HepG2 (cell line): ENCODE results near the gene DNPEP. TPM values are rescaled to one million over a fixed set of nuclear protein-coding genes. Genes with fewer than 3 reads are reported as not detected.

ENCODE experiments used
- ATAC-seq: fragments of 200-7000 bp; cut with Tn5 transposase; 3 replicates; pipeline ENCODE4 v1.9.1; 2020; ENCODE audit warnings: mild to moderate bottlenecking, moderate library complexity
- BruUV-seq: library from RNA; stranded (reverse); fragments of 400-500 nt; replicated peaks from 2 replicates; lab custom pipeline; 2021; lab: Mats Ljungman, UMichigan
- CTCF ChIA-PET: fragments of 300-600 bp; formaldehyde crosslinking; extraction: SDS; loops from one replicate; lab custom pipeline; 2021; ENCODE audit warnings: low total read pairs, inconsistent platforms, low intra/inter-chr PET ratio; lab: Yijun Ruan, JAX
- POLR2A ChIA-PET: fragments of 350-600 bp; sonication (Branson Sonifier 250); formaldehyde crosslinking; loops from one replicate; lab custom pipeline; 2020; ENCODE audit warnings: antibody characterized with exemption, inconsistent platforms; lab: Yijun Ruan, JAX
- DNase-seq: peaks from one replicate; pipeline ENCODE4 v3.0.0-alpha.2; 2015; ENCODE audit warnings: low spot score
- FAIRE-seq: peaks from 3 replicates; lab custom pipeline; 2011; peaks lifted over from hg19 to GRCh38; lab: Jason Lieb, UNC
- H2AFZ ChIP-seq: one replicate; pipeline ENCODE4 v1.6.1; 2011; ENCODE audit warnings: low read length, inconsistent platforms
- H3K27ac ChIP-seq: fragments of 300-600 bp; 3 replicates; pipeline ENCODE4 v1.8.0; 2011; ENCODE audit warnings: mixed run types, mild to moderate bottlenecking, mixed read lengths, low read length, inconsistent platforms; ENCODE audit not compliant: insufficient read depth; ENCODE audit errors: extremely low read length
- H3K27me3 ChIP-seq, 2 experiments: fragments of 200-600 bp in 1 of 2; 2 replicates in 1 of 2; 3 replicates in 1 of 2; pipeline versions ENCODE4 v1.6.0 to v1.8.0; 2011; ENCODE audit warnings: low read length in 2 of 2, mild to moderate bottlenecking in 2 of 2, moderate library complexity in 2 of 2, inconsistent platforms in 1 of 2; ENCODE audit not compliant: insufficient read depth in 2 of 2, control insufficient read depth in 1 of 2
- H3K36me3 ChIP-seq, 2 experiments: fragments of 200-600 bp in 1 of 2; replicated peaks in 1 of 2; 2 replicates in 1 of 2; 3 replicates in 1 of 2; pipeline versions ENCODE4 v1.5.1 to v1.8.0; 2011; ENCODE audit warnings: low read length in 2 of 2, inconsistent platforms in 1 of 2; ENCODE audit not compliant: insufficient read depth in 2 of 2, control insufficient read depth in 1 of 2
- H3K4me1 ChIP-seq: 2 replicates; pipeline ENCODE4 v1.5.1; 2012; ENCODE audit warnings: low read length, inconsistent platforms; ENCODE audit not compliant: insufficient read depth
- H3K4me2 ChIP-seq: 2 replicates; pipeline ENCODE4 v1.6.0; 2011; ENCODE audit warnings: low read depth, low read length, inconsistent platforms
- H3K4me3 ChIP-seq, 3 experiments: fragments of 200-600 bp in 1 of 3; sonication (generic), shearing (Covaris generic) in 1 of 3; replicated peaks in 1 of 3; 2 replicates each; pipeline ENCODE4 v1.5.1; 2011 to 2016; ENCODE audit warnings: low read length in 3 of 3, inconsistent platforms in 2 of 3, low read depth in 2 of 3, mild to moderate bottlenecking in 2 of 3, control low read depth in 1 of 3, mixed read lengths in 1 of 3; ENCODE audit not compliant: insufficient read depth in 1 of 3
- H3K79me2 ChIP-seq: one replicate; pipeline ENCODE4 v1.6.1; 2011; ENCODE audit warnings: low read length, inconsistent platforms; ENCODE audit not compliant: insufficient read depth
- H3K9ac ChIP-seq: 2 replicates; pipeline ENCODE4 v1.6.0; 2011; ENCODE audit warnings: mild to moderate bottlenecking, low read depth, low read length, inconsistent platforms; ENCODE audit not compliant: insufficient read depth
- H3K9me3 ChIP-seq: 2 replicates; pipeline ENCODE4 v1.5.1; 2012; ENCODE audit warnings: mild to moderate bottlenecking, low read length
- H4K20me1 ChIP-seq: 2 replicates; pipeline ENCODE4 v1.6.0; 2011; ENCODE audit warnings: inconsistent platforms, mild to moderate bottlenecking, low read length, moderate library complexity; ENCODE audit not compliant: insufficient read depth
- LCORL ChIP-seq, 2 experiments: fragments of 450-650 bp in 1 of 2; sonication (generic) in 1 of 2; formaldehyde crosslinking in 1 of 2; IDR thresholded peaks; 2 replicates each; pipeline versions ENCODE4 v1.5.0 to v1.6.1; 2017 to 2020; ENCODE audit warnings: antibody characterized with exemption in 1 of 2, missing genetic modification reagents in 1 of 2
- ZBTB1 ChIP-seq: sonication (generic); formaldehyde crosslinking; IDR thresholded peaks from 2 replicates; pipeline ENCODE4 v1.4.0; 2020; ENCODE audit warnings: missing genetic modification reagents, borderline replicate concordance
- ZNF343 ChIP-seq: sonication (generic); formaldehyde crosslinking; IDR thresholded peaks from 2 replicates; pipeline ENCODE4 v1.4.0; 2020; ENCODE audit warnings: mild to moderate bottlenecking, missing genetic modification reagents
- ZNF484 ChIP-seq: sonication (generic); formaldehyde crosslinking; IDR thresholded peaks from 2 replicates; pipeline ENCODE4 v1.5.1; 2020; ENCODE audit warnings: mild to moderate bottlenecking, low read depth, missing genetic modification reagents, borderline replicate concordance
- WGBS: methylation state at CpG from one replicate; pipeline ENCODE4 v1.1.6; 2017; ENCODE audit warnings: low lambda C conversion rate; 5-methylcytosine and 5-hydroxymethylcytosine counted together
- in situ Hi-C: cut with HindIII; loops from 2 replicates; pipeline ENCODE4 v1.10.0; 2017; ENCODE audit warnings: low pct_unique_long_range_greater_than_20kb; ENCODE audit not compliant: extremely low pct_ligation_motif_present
- intact Hi-C: fragments of 100-400 bp; cut with micrococcal nuclease; formaldehyde crosslinking; loops from one replicate; pipeline ENCODE4 v1.10.0; 2022; ENCODE audit not compliant: unreplicated experiment
- polyA plus RNA-seq, 8 experiments: library from polyadenylated mRNA; depleted of rRNA in 3 of 8; stranded (reverse) in 7 of 8; unstranded in 1 of 8; fragments of >200 nt; fragmentation: Illumina TruSeq in 4 of 8; extraction: Trizol in 4 of 8; gene quantifications; 2 replicates each; pipeline versions ENCODE4 v1.2.1 to v1.2.3, GENCODE V29; 2011 to 2016; ENCODE audit warnings: low read depth in 4 of 8, missing spikeins in 1 of 8, mixed read lengths in 1 of 8; ENCODE audit not compliant: insufficient read depth in 1 of 8
- total RNA-seq, 5 experiments: library from RNA; depleted of rRNA; stranded (reverse); fragments of >200 nt; fragmentation: Illumina TruSeq; extraction: Trizol; gene quantifications; 2 replicates each; pipeline ENCODE4 v1.2.3, GENCODE V29; 2016; ENCODE audit warnings: low read depth in 1 of 5
- TF ChIP-seq, protein P1 (sequence below): sonication (generic); formaldehyde crosslinking; conservative IDR thresholded peaks from 2 replicates; pipeline ENCODE4 v1.4.0; 2020; ENCODE audit warnings: mild to moderate bottlenecking, missing genetic modification reagents, moderate library complexity
- TF ChIP-seq, protein P2 (sequence below): IDR thresholded peaks from 2 replicates; pipeline ENCODE4 v1.6.1; 2016; ENCODE audit warnings: missing biosample characterization, missing genetic modification reagents, low read depth

The DNPEP gene
- total and polyA plus RNA-seq, 2 of the 13 experiments (the other 11 are each of a cell fraction or from before 2014, with no cell fraction given): 104 to 109 TPM

DNA sequence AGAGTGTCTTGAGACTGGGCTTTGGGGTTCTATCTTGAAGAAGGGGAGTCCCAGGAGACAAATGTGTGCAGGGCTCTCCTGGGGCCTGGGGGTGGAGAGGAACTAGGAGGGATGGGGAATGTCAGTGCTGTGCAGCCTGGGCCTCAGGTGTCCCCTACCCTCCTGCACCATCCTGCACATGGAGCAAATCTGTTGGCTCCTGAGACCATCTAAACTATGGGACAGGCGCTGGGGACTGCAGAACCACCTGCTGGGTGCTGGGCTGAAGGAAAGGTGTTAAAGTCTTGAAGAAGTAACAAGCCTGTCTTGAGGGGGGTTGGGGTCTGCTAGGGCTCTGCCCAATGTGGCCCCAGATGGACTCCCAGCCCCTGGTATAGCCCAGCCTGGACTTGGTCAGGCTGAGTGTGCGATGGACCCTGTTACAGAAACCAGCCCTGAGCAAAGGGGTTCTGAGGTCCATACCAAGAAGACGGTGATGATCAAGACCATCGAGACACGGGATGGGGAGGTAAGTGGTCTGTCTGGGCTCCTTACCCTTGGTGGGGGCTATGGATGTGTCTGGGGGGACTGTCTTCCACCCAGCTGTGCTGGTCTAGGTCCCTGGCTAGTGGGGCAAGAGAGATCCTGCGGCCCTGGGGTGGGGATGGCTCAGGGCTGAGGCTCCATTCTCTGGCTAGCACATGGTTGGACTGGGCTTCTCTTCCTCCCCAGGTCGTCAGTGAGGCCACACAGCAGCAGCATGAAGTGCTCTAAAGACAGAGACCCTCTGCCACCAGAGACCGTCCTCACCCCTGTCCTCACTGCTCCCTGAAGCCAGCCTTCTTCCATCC is 37.7 kb upstream of the DNPEP start:
- no peaks in the 10 kb centered on the region for H3K4me1 ChIP-seq
- H2AFZ ChIP-seq: no peak overlapping the region
- no peaks in the 10 kb centered on the region for H4K20me1 ChIP-seq
- POLR2A ChIA-PET: no interaction called here
- H3K27me3 ChIP-seq: peaks cover 4 to 56% of the 10 kb centered on the region in 2 experiments; a peak in 4 of 5 replicates
- H3K9ac ChIP-seq: no peak overlapping the region
- in situ Hi-C loops: no loop called here
- intact Hi-C loops: no loop called here
- DNase-seq (no peak), FAIRE-seq (no peak), ATAC-seq (peak; percentile 23)
- H3K9me3 ChIP-seq: no peaks in the 10 kb centered on the region
- H3K79me2 ChIP-seq: no peaks in the 10 kb centered on the region
- no peak overlapping the region for H3K27ac ChIP-seq
- H3K4me2 ChIP-seq: no peak overlapping the region
- no peaks in the 10 kb centered on the region for H3K36me3 ChIP-seq
- 5% methylated on average over 6 of the region's 8 CpGs for WGBS
- no peak overlapping the region for H3K4me3 ChIP-seq
- CTCF ChIA-PET: no interaction called here
- no TSS peak for BruUV-seq
- no peak for TF ChIP-seq ZNF343
- TF ChIP-seq, all 625 proteins: peak for 0

DNA sequence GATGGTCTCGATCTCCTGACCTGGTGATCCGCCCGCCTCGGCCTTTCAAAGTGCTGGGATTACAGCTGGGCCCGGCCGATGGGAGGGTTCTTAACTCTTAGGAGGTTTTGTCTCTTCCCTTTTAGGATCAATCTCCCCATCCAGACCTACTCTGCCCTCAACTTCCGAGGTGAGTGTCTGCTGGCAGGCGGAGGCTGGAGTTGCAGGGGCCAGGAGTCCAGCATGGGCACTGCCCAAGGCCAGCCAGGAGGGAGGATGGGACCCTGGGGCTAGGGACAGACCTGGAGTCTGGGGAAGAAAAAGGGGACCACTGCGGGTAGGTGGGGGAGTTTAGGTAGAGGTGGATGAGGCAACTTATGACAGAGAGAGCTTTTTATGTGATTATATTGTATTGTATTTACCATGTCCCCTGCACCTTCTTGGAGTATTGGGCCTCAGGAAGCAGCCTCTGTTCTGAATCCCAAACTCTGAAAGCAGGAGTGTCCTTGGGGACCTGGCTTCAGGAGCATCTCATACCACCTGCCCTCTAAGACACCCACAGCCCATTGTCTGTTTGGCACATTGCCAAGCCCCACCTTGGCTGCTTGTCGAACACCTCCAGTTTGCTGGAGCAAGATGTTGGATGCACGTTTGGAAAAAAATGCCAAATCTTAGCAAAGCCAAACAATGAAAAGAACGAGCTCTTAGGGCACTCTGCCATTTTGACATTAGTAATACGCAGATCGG is 36.1 kb upstream of the DNPEP start:
- Histone ChIP-seq H3K27ac (no peak overlapping the region), H2AFZ (no peak overlapping the region), H3K4me2 (no peak overlapping the region), H3K4me3 (no peak overlapping the region), H3K9ac (no peak overlapping the region), H3K4me1 (peaks cover 5% of the 10 kb centered on the region; the same call in 1 of the 2 replicates), H3K79me2 (no peaks in the 10 kb centered on the region), H3K36me3 (no peaks in the 10 kb centered on the region), H3K9me3 (no peaks in the 10 kb centered on the region), H3K27me3 (peaks cover 2 to 57% of the 10 kb centered on the region in 2 experiments; a peak in 4 of 5 replicates), H4K20me1 (no peaks in the 10 kb centered on the region)
- no peak for DNase-seq
- CTCF ChIA-PET: no interaction called here
- in situ Hi-C loops (no loop called here), intact Hi-C loops (no loop called here)
- no peak for ATAC-seq
- BruUV-seq: no TSS peak
- 22% methylated on average over 14 of the region's 14 CpGs for WGBS
- FAIRE-seq: no peak
- POLR2A ChIA-PET: no interaction called here
- no peak for TF ChIP-seq ZBTB1
- no peak for TF ChIP-seq ZNF484 (CRISPR knock-in tag)
- TF ChIP-seq, protein P1, sequence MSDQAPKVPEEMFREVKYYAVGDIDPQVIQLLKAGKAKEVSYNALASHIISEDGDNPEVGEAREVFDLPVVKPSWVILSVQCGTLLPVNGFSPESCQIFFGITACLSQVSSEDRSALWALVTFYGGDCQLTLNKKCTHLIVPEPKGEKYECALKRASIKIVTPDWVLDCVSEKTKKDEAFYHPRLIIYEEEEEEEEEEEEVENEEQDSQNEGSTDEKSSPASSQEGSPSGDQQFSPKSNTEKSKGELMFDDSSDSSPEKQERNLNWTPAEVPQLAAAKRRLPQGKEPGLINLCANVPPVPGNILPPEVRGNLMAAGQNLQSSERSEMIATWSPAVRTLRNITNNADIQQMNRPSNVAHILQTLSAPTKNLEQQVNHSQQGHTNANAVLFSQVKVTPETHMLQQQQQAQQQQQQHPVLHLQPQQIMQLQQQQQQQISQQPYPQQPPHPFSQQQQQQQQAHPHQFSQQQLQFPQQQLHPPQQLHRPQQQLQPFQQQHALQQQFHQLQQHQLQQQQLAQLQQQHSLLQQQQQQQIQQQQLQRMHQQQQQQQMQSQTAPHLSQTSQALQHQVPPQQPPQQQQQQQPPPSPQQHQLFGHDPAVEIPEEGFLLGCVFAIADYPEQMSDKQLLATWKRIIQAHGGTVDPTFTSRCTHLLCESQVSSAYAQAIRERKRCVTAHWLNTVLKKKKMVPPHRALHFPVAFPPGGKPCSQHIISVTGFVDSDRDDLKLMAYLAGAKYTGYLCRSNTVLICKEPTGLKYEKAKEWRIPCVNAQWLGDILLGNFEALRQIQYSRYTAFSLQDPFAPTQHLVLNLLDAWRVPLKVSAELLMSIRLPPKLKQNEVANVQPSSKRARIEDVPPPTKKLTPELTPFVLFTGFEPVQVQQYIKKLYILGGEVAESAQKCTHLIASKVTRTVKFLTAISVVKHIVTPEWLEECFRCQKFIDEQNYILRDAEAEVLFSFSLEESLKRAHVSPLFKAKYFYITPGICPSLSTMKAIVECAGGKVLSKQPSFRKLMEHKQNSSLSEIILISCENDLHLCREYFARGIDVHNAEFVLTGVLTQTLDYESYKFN (CRISPR knock-in tag): no peak
- peak; percentile 86 for TF ChIP-seq LCORL (IDR thresholded peaks at IDR 0.05)
- no peak for TF ChIP-seq LCORL (CRISPR knock-in tag; IDR thresholded peaks at IDR 0.05)
- TF ChIP-seq, protein P2, sequence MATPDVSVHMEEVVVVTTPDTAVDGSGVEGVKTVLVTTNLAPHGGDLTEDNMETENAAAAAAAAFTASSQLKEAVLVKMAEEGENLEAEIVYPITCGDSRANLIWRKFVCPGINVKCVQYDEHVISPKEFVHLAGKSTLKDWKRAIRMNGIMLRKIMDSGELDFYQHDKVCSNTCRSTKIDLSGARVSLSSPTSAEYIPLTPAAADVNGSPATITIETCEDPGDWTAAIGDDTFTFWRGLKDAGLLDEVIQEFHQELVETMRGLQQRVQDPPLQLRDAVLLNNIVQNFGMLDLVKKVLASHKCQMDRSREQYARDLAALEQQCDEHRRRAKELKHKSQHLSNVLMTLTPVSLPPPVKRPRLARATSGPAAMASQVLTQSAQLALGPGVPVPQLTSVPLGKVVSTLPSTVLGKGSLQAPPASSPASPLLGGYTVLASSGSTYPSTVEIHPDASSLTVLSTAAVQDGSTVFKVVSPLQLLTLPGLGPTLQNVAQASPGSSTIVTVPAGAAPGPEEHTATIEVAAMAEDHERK (CRISPR knock-in tag): no peak
